HUES6 (cell line): ENCODE data around the gene EMP2.
"Not testable (repeated sequence)": the region's sequence is repeated elsewhere in the genome, so short reads cannot be mapped to it uniquely, and the experiment has no call there.

Experiments used
- H3K27ac ChIP-seq: 2 replicates; pipeline ENCODE4 v1.7.0; 2013; ENCODE audit warnings: low read depth, mild to moderate bottlenecking, low read length, inconsistent platforms
- H3K27me3 ChIP-seq: 2 replicates; pipeline ENCODE4 v1.6.1; 2013; ENCODE audit warnings: low read length; ENCODE audit not compliant: control insufficient read depth, insufficient read depth
- H3K36me3 ChIP-seq: 2 replicates; pipeline ENCODE4 v1.6.1; 2013; ENCODE audit warnings: low read length; ENCODE audit not compliant: control insufficient read depth, insufficient read depth
- H3K4me1 ChIP-seq: 2 replicates; pipeline ENCODE4 v1.6.1; 2013; ENCODE audit warnings: low read length; ENCODE audit not compliant: control insufficient read depth, insufficient read depth
- H3K4me3 ChIP-seq: 2 replicates; pipeline ENCODE4 v1.5.1; 2013; ENCODE audit warnings: low read depth, low read length
- H3K9ac ChIP-seq: one replicate; pipeline ENCODE4 v1.6.1; 2013; ENCODE audit warnings: mild to moderate bottlenecking, low read length
- H3K9me3 ChIP-seq: 2 replicates; pipeline ENCODE4 v1.6.1; 2013; ENCODE audit warnings: low read depth, low read length; ENCODE audit not compliant: control insufficient read depth, insufficient read depth

Gene EMP2

DNA sequence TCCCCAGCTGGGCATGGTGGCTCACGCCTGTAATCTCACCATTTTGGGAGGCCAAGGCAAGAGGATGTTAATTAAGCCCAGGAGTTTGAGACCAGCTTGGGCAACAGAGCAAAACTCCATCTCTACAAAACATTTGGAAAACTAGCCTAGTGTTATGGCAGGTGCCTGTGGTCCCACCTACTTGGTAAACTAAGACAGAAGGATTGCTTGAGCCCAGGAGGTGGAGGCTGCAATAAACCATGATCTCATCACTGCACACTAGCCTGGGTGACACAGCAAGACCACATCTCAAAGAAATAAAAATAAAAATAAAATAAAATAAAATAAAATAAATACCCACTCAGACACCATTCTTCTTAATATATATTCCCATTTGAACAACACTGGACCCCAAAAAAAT lies 32.0 kb downstream of the EMP2 start:
- no peak overlapping the region for H3K4me3 ChIP-seq
- no peaks in the 10 kb centered on the region for H3K27me3 ChIP-seq
- 0 out of 2 replicates have a peak, but pooled peaks cover 4% of the 10 kb centered on the region for H3K4me1 ChIP-seq
- H3K27ac ChIP-seq = no peak overlapping the region
- H3K36me3 ChIP-seq = peaks cover 14% of the 10 kb centered on the region
- H3K9me3 ChIP-seq = peaks cover 23% of the 10 kb centered on the region
- no peak overlapping the region for H3K9ac ChIP-seq

DNA sequence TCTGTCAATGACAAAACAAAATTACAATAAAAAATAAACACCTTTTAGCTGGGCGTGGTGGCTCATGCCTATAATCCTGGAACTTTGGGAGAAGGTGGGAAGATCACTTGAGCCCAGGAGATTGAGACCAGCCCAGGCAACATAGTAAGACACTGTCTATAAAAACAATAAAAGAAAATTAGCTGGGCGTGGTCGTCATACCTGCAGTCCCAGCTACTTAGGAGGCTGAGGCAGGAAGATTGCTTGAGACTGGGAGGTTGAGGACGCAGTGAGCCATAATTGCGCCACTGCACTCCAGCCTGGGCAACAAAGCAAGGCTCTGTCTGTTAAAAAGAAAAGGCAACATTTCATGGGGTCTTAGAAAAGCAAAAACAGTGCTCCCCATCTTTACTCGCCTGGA lies 32.7 kb downstream of the EMP2 start:
- Histone ChIP-seq H3K36me3 (peaks cover 14% of the 10 kb centered on the region), H3K4me3 (no peak overlapping the region), H3K9ac (no peak overlapping the region), H3K4me1 (no peaks in the 10 kb centered on the region), H3K27me3 (no peaks in the 10 kb centered on the region), H3K9me3 (peaks cover 23% of the 10 kb centered on the region), H3K27ac (no peak overlapping the region)

DNA sequence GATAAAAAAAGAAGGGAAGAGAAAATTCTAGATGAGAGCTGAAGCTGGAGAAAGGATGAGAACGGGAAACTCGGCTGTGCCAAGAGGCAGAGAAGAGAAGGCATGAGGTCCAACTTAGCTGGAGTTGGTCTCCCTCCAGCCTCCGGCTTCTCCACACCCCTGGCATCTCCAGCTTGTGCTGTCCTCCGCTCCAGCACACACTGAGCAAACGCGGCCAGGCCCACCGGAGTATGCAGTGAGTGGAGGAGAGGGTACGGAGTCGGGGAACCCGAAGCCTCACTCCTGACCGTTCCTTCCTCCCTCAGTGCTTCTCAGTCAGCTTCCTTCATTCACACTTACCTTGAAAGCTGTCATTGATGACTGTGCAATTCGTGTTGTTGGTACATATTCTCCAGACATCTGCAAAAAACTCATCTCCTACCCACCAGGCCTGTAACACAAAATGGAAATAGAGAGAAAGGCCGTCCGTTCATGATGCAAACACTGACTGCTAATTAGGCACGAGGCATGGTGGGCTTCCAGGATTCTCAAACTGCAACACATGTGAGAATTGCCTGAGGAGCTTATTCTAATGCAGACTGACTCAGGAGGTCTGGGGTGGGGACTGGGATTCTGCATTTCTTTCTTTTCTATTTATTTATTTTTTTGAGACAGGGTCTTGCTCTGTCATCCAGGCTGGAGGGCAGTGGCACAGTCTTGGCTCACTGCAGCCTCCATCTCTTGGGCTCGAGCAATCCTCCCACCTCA lies 37.0 kb downstream of the EMP2 start:
- H3K27me3 ChIP-seq = no peaks in the 10 kb centered on the region
- no peak overlapping the region for H3K9ac ChIP-seq
- H3K36me3 ChIP-seq = peaks cover 17% of the 10 kb centered on the region
- H3K9me3 ChIP-seq = peaks cover 11% of the 10 kb centered on the region; the same call in 1 of the 2 replicates
- H3K4me3 ChIP-seq = no peak overlapping the region
- H3K27ac ChIP-seq = no peak overlapping the region
- H3K4me1 ChIP-seq = no peaks in the 10 kb centered on the region

DNA sequence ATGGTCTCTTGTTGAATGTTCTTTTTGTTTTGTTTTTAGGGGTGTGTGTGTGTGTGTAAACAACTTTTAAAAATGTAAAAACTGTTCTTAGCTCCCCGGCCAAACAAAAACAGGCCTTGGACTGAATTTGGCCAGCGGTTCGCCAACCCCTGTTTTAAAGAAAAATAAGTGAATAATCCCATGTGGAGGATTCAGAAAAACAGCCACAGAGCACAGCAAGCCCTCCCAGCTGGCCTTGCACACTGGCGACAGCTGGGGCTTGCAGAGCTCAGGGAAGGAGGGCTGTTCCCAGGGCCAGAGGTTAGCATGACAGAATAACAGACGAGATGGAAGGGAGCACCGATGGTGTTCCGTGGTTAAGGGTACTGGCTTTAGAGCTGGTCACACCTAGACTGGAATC lies 39.0 kb downstream of the EMP2 start:
- Histone ChIP-seq H3K4me3 (no peak overlapping the region), H3K27ac (no peak overlapping the region), H3K27me3 (no peaks in the 10 kb centered on the region), H3K4me1 (no peaks in the 10 kb centered on the region), H3K9ac (no peak overlapping the region), H3K9me3 (no peaks in the 10 kb centered on the region), H3K36me3 (peaks cover 13% of the 10 kb centered on the region; the same call in 1 of the 2 replicates)

DNA sequence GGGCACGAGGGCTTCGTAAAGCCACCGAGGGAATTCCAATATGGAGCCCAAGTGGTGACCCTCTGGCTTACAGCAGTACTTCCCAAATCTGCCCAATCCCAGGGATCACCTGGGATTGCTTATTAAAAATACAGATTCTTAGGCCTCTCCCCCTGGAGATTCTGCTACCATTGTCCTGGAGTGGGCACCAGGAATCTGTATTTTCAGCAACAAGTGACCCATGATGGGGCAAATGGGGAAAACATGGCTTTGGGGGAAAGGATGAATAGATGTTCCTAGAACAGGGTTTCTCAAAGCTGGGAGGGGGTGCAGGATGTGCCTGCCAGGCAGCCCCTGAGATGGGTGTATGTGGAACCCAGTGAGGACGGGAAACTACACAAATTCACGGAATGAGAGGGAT lies 40.6 kb downstream of the EMP2 start:
- no peak overlapping the region for H3K9ac ChIP-seq
- peaks cover 11% of the 10 kb centered on the region; the same call in 1 of the 2 replicates for H3K36me3 ChIP-seq

DNA sequence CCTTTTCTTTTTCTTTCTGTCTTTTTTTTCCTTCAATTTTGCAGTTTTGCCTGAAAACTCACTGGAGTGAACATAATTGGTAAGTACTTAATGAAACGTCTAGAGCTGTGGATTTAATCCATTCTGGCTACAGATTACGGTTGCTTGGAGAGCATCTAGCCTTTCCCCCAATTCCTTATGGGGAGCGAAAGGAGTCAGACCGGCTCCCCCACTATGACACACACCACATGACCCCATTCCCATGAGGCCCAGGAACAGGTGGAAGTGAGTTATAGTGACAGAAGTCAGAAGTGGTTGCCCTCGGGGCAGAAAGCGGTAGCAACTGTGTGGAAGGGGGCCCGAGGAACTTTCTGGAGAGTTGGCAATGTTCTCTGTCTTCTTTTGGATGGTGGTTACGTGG lies 41.2 kb downstream of the EMP2 start:
- Histone ChIP-seq H3K9me3 (no peaks in the 10 kb centered on the region), H3K4me1 (no peaks in the 10 kb centered on the region), H3K27ac (no peak overlapping the region), H3K27me3 (no peaks in the 10 kb centered on the region), H3K36me3 (peaks cover 11% of the 10 kb centered on the region; the same call in 1 of the 2 replicates), H3K9ac (no peak overlapping the region), H3K4me3 (no peak overlapping the region)

More for the DNA sequence above, 40.6 kb downstream of the EMP2 start:
- Histone ChIP-seq H3K4me1 (no peaks in the 10 kb centered on the region), H3K27me3 (no peaks in the 10 kb centered on the region), H3K27ac (no peak overlapping the region), H3K4me3 (no peak overlapping the region), H3K9me3 (no peaks in the 10 kb centered on the region)

DNA sequence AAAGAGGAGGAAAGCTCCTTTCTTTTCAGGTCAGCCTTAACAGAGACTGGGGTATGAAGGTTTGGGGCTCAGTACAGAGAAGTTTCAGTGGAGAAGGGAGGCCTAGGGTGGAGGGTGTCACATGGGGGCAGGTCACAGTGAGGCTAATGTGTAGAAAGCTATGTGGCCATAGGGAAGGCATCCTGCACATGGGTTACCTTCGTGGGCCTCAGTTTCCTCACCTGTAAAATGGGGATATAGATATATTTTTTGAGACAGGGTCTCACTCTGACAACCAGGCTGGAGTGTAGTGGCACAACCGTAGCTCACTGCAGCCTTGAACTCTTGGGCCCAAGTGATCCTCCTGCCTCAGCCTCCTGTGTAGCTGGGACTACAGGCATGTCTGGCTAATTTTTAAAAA lies 41.8 kb downstream of the EMP2 start:
- Histone ChIP-seq H3K9me3 (no peaks in the 10 kb centered on the region), H3K9ac (no peak overlapping the region), H3K4me1 (no peaks in the 10 kb centered on the region), H3K36me3 (peaks cover 11% of the 10 kb centered on the region; the same call in 1 of the 2 replicates), H3K4me3 (no peak overlapping the region), H3K27ac (no peak overlapping the region), H3K27me3 (no peaks in the 10 kb centered on the region)

DNA sequence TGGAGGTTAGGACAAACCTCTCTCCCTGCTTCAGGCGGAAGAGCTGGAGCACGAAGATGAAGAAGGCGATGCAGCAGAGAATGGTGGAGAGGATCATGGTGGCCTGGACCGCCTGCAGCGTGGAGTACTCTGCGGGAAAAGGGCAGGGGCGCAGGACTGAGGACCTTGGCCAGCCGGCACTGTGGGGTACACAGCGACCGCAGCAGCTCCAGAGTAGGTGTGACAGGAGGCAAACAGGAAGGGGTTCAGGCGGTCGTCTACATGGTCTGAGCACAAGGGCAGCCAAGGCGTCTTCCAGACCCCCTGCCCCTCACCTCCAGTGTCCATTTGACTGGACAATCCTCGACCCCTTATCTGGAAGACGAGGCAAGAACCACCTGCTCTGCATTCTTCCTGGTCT lies 42.5 kb downstream of the EMP2 start:
- Histone ChIP-seq H3K27me3 (no peaks in the 10 kb centered on the region), H3K4me1 (no peaks in the 10 kb centered on the region), H3K9ac (no peak overlapping the region), H3K36me3 (peaks cover 11% of the 10 kb centered on the region; the same call in 1 of the 2 replicates), H3K27ac (no peak overlapping the region), H3K9me3 (no peaks in the 10 kb centered on the region), H3K4me3 (no peak overlapping the region)

DNA sequence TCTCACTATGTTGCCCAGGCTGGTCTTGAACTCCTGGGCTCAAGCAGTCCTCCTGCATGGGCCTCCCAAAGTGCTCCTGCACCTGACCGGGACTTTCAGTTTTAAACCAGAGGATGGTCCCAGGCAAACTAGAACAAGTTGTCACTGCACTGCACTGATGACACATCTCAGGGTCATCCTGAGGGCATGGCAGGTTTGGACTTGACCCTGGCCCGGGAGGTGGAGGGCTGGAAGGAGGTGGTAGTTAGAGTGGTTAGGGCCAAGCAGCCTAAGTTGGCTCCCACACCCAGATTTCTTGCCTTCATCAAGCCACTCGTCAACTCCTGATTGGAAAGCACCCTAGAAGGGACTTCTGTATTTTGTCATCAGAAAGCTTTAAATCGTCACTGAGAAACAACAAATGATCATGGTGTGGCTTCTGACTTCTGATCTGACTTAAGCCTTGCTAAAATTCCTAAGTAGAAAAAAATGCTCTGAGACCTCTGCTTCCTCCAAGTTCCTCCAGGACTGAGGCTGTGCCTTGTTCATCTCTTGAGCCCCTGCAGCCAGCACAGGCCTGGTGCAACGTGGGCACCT lies 43.5 kb downstream of the EMP2 start:
- Histone ChIP-seq H3K4me3 (no peak overlapping the region), H3K36me3 (peaks cover 12% of the 10 kb centered on the region; the same call in 1 of the 2 replicates), H3K9me3 (no peaks in the 10 kb centered on the region), H3K27me3 (no peaks in the 10 kb centered on the region), H3K27ac (no peak overlapping the region), H3K9ac (no peak overlapping the region), H3K4me1 (no peaks in the 10 kb centered on the region)

DNA sequence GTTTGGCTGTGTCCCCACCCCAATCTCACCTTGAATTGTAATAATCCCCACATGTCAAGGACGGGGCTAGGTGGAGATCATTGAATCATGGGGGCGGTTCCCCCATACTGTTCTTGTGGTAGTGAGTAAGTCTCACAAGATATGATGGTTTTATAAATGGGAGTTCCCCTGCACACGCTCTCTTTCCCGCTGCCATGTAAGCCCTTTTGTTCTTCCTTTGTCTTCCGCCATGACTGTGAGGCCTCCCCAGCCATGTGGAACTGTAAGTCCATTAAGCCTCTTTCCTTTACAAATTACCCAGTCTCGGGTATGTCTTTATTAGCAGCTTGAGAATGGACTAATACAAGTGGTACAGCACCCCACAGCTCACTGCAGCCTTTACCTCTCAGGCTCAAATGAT lies 44.1 kb downstream of the EMP2 start:
- not testable (repeated sequence) for H3K27ac ChIP-seq, H3K27me3 ChIP-seq, H3K4me3 ChIP-seq, H3K9ac ChIP-seq, H3K4me1 ChIP-seq, H3K9me3 ChIP-seq
- 0 out of 2 replicates have a peak, but pooled peaks cover 11% of the 10 kb centered on the region for H3K36me3 ChIP-seq

DNA sequence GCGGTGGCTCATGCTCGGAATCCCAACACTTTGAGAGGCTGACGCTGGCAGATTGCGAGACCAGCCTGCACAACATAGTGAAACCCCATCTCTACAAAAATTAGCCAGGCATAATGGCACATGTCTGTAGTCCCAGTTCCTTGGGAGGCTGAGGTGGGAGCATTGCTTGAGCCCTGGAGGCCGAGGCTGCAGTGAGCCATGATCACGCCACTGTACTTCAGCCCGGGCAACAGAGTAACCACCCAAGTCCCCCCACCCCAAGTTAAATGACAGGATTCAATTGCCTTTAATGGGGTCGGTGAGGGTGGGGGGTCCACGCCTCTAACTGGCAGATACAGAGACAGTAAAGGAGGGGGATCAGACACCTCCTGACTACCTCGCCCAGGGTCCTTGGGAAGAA lies 44.9 kb downstream of the EMP2 start:
- Histone ChIP-seq H3K4me3 (no peak overlapping the region), H3K36me3 (0 out of 2 replicates have a peak, but pooled peaks cover 11% of the 10 kb centered on the region), H3K27ac (no peak overlapping the region), H3K9ac (no peak overlapping the region), H3K4me1 (no peaks in the 10 kb centered on the region), H3K9me3 (no peaks in the 10 kb centered on the region), H3K27me3 (no peaks in the 10 kb centered on the region)
